CD4-positive, alpha-beta T cell (primary cell): ENCODE results near the gene MS4A6E. TPM values are rescaled to one million over a fixed set of nuclear protein-coding genes. Genes with fewer than 3 reads are reported as not detected.

ENCODE experiments used
- ATAC-seq: fragments of 200-7000 bp; cut with Tn5 transposase; one replicate; pipeline ENCODE4 v1.10.0; 2022; ENCODE audit warnings: mild to moderate bottlenecking; ENCODE audit not compliant: poor library complexity
- CTCF ChIA-PET: fragments of 350-600 bp; sonication (Branson Sonifier 250); formaldehyde crosslinking; loops from one replicate; lab custom pipeline; 2021; ENCODE audit warnings: antibody characterized with exemption, inconsistent platforms; lab: Charles Lee
- POLR2A ChIA-PET: fragments of 350-600 bp; sonication (Branson Sonifier 250); formaldehyde crosslinking; loops from one replicate; lab custom pipeline; 2021; ENCODE audit warnings: antibody characterized with exemption, inconsistent platforms; lab: Charles Lee
- DNase-seq, 14 experiments: peaks; one replicate each; pipeline ENCODE4 v3.0.0-alpha.2; 2013 to 2020; ENCODE audit warnings: mixed read lengths in 2 of 14
- H3K27ac ChIP-seq, 2 donors: one replicate each; pipeline versions ENCODE4 v1.5.1 to v1.7.0; 2013; ENCODE audit warnings: low read length in 2 of 2, low read depth in 1 of 2, mild to moderate bottlenecking in 1 of 2
- H3K27me3 ChIP-seq, 2 experiments: 1 replicate in 1 of 2; 2 replicates in 1 of 2; pipeline versions ENCODE4 v1.6.1 to v1.7.0; 2013; ENCODE audit warnings: low read length in 2 of 2, control low read depth in 1 of 2, mild to moderate bottlenecking in 1 of 2, moderate library complexity in 1 of 2; ENCODE audit not compliant: insufficient read depth in 2 of 2, control insufficient read depth in 1 of 2
- H3K36me3 ChIP-seq: one replicate; pipeline ENCODE4 v1.6.1; 2013; ENCODE audit warnings: low read length, control low read depth; ENCODE audit not compliant: insufficient read depth
- H3K4me1 ChIP-seq: one replicate; pipeline ENCODE4 v1.6.1; 2013; ENCODE audit warnings: low read length, control low read depth; ENCODE audit not compliant: insufficient read depth
- H3K4me3 ChIP-seq: one replicate; pipeline ENCODE4 v1.5.1; 2013; ENCODE audit warnings: mild to moderate bottlenecking, low read length, moderate library complexity
- H3K9me3 ChIP-seq, 2 experiments: 1 replicate in 1 of 2; 2 replicates in 1 of 2; pipeline versions ENCODE4 v1.6.1 to v1.7.0; 2013; ENCODE audit warnings: low read length in 2 of 2, mild to moderate bottlenecking in 2 of 2, control low read depth in 1 of 2, moderate library complexity in 1 of 2; ENCODE audit not compliant: control insufficient read depth in 1 of 2, insufficient read depth in 1 of 2
- H3K27ac Mint-ChIP-seq: one replicate; pipeline ENCODE4 v1.8.0; 2020; ENCODE audit warnings: mixed read lengths
- H3K27me3 Mint-ChIP-seq: one replicate; pipeline ENCODE4 v1.8.0; 2021; ENCODE audit warnings: mixed read lengths
- H3K36me3 Mint-ChIP-seq: one replicate; pipeline ENCODE4 v1.8.0; 2021; ENCODE audit warnings: low read depth, mixed read lengths
- H3K4me1 Mint-ChIP-seq: one replicate; pipeline ENCODE4 v1.8.0; 2021; ENCODE audit warnings: low read depth, mixed read lengths
- H3K4me3 Mint-ChIP-seq: one replicate; pipeline ENCODE4 v1.8.0; 2020; ENCODE audit warnings: mild to moderate bottlenecking, mixed read lengths
- H3K9me3 Mint-ChIP-seq: one replicate; pipeline ENCODE4 v1.8.0; 2020; ENCODE audit warnings: mixed read lengths
- CTCF ChIP-seq: fragments of 200-600 bp; IDR thresholded peaks from one replicate; pipeline ENCODE4 v1.8.0; 2022; ENCODE audit warnings: antibody characterized with exemption, mild to moderate bottlenecking
- intact Hi-C, 2 experiments: fragments of 100-400 bp; cut with DNase I in 1 of 2; cut with micrococcal nuclease in 1 of 2; formaldehyde crosslinking; loops; one replicate each; pipeline versions ENCODE4 v1.15.1 to v1.9.0; 2023 to 2025; cut with DNase I, micrococcal nuclease
- polyA plus RNA-seq, 2 donors: library from polyadenylated mRNA; unstranded; fragments of 120-200 nt; gene quantifications; one replicate each; pipeline ENCODE4 v1.2.1, GENCODE V29; 2013
- total RNA-seq, 174 experiments: library from RNA in 2 of 174; stranded (reverse) in 2 of 174; gene quantifications; one replicate each; pipeline ENCODE4 v1.2.3 and lab custom pipeline; 2021 to 2026

The MS4A6E gene
- total RNA-seq = not detected
- not detected for polyA plus RNA-seq (2013, experiment 1 of 2)
- not detected for polyA plus RNA-seq (2013, experiment 2 of 2)
- total RNA-seq (lab: John Stamatoyannopoulos, UW) = 0 to 0.21 (median 0) reads per million in 172 experiments

- Histone ChIP-seq H3K4me3 (no peak within 1 kb of the TSS), H3K36me3 (no peaks in the 10 kb centered on the region), H3K9me3 (peaks cover 0 to 3% of the 10 kb centered on the region in 2 experiments), H3K27ac (no peak within 1 kb of the TSS), H3K4me1 (no peaks in the 10 kb centered on the region), H3K27me3 (no peaks in the 10 kb centered on the region)
- TF ChIP-seq CTCF = no peak
- H3K4me3 Mint-ChIP-seq = no peak within 1 kb of the TSS
- H3K36me3 Mint-ChIP-seq = no peaks in the 10 kb centered on the region
- intact Hi-C loops = no loop called here
- ATAC-seq (no peak), DNase-seq (no peak)
- no peak within 1 kb of the TSS for H3K27ac Mint-ChIP-seq
- ChIA-PET POLR2A (no interaction called here), CTCF (no interaction called here)
- H3K27me3 Mint-ChIP-seq = peaks cover 11% of the 10 kb centered on the region
- H3K4me1 Mint-ChIP-seq = no peaks in the 10 kb centered on the region
- peaks cover 4% of the 10 kb centered on the region for H3K9me3 Mint-ChIP-seq
These were observed at the start of gene MS4A6E for GRCh38 chr11:60326955-60327354. Gene MS4A6E (plus strand): TSS chr11:60327255. CDS start chr11:60334896, 7,641 bp downstream.

- DNase-seq (peak in 3 of 14 experiments; percentile 22 to 40 (median 39)), ATAC-seq (no peak)
- H3K9me3 ChIP-seq = no peaks in the 10 kb centered on the region
- ChIA-PET POLR2A (no interaction called here), CTCF (no interaction called here)
- Mint-ChIP-seq H3K27me3 (peaks cover 9% of the 10 kb centered on the region), H3K36me3 (no peaks in the 10 kb centered on the region), H3K4me1 (no peaks in the 10 kb centered on the region), H3K27ac (no peak within 1 kb of the TSS), H3K4me3 (no peak within 1 kb of the TSS), H3K9me3 (no peaks in the 10 kb centered on the region)
- H3K36me3 ChIP-seq = no peaks in the 10 kb centered on the region
- H3K4me1 ChIP-seq = no peaks in the 10 kb centered on the region
- no peak within 1 kb of the TSS for H3K4me3 ChIP-seq
- TF ChIP-seq CTCF = no peak
- H3K27ac ChIP-seq = no peak within 1 kb of the TSS
- intact Hi-C loops = no loop called here
- H3K27me3 ChIP-seq = no peaks in the 10 kb centered on the region
These were observed 46.6 kb upstream of the MS4A6E start, which contains the start of gene MS4A4A for GRCh38 chr11:60280412-60280811. Gene MS4A4A (plus strand): TSS chr11:60280666. CDS start chr11:60280676, 10 bp downstream.

GRCh38 chr11:60281485-60281884, 45.6 kb upstream of the MS4A6E start:
- ChIA-PET POLR2A (no interaction called here), CTCF (no interaction called here)
- Mint-ChIP-seq H3K27ac (no peak overlapping the region), H3K36me3 (no peaks in the 10 kb centered on the region), H3K27me3 (peaks cover 9% of the 10 kb centered on the region), H3K4me1 (no peaks in the 10 kb centered on the region), H3K4me3 (no peak overlapping the region), H3K9me3 (no peaks in the 10 kb centered on the region)
- Histone ChIP-seq H3K27ac (no peak overlapping the region), H3K4me3 (no peak overlapping the region), H3K9me3 (no peaks in the 10 kb centered on the region), H3K4me1 (no peaks in the 10 kb centered on the region), H3K27me3 (no peaks in the 10 kb centered on the region), H3K36me3 (no peaks in the 10 kb centered on the region)
- ATAC-seq (no peak), DNase-seq (peak in 1 of 14 experiments; percentile 6)
- intact Hi-C loops = no loop called here
- TF ChIP-seq CTCF = no peak
